Transverse colon (tissue), 4 donors: ENCODE results near the gene NDUFB4.

Experiments used
- CTCF ChIP-seq, 5 experiments: fragments of 200-600 bp in 3 of 5; fragments of 450-650 bp in 2 of 5; sonication (generic) in 3 of 5; IDR thresholded peaks; 1 replicate in 2 of 5; 2 replicates in 3 of 5; pipeline ENCODE4 v1.5.1; 2016 to 2017; ENCODE audit warnings: antibody characterized with exemption in 5 of 5, inconsistent platforms in 3 of 5, mild to moderate bottlenecking in 2 of 5, moderate library complexity in 1 of 5
- EP300 ChIP-seq: sonication (generic); formaldehyde crosslinking; IDR thresholded peaks from one replicate; pipeline ENCODE4 v1.6.1; 2017; ENCODE audit warnings: antibody characterized with exemption, low read depth
- POLR2A ChIP-seq: fragments of 450-650 bp; IDR thresholded peaks from one replicate; pipeline ENCODE4 v1.6.1; 2016; ENCODE audit warnings: antibody characterized with exemption, mild to moderate bottlenecking, moderate library complexity
- POLR2AphosphoS5 ChIP-seq, 3 donors: sonication (generic); formaldehyde crosslinking; IDR thresholded peaks; one replicate each; pipeline ENCODE4 v1.6.1; 2016; ENCODE audit warnings: antibody characterized with exemption in 3 of 3

DNA sequence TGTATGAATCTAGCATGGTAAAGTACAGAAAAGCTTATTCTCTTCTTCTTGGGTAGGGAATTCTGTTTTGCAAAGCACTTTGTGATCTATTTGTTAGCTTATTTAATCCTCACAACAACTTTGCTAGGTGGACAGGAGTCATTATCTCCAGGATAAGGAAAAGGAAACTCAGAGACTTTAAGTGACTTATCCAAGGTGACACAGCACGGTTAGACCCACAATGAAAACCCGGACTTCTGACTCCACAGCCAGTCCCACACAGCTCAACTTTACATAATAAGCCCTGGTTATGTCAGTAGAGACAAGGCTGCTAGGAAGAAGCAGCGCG, 384 bp upstream of the NDUFB4 start:
- TF ChIP-seq CTCF (IDR thresholded peaks at IDR 0.05) (no peak), POLR2A (no peak), POLR2AphosphoS5 (IDR thresholded peaks at IDR 0.05) (no peak), EP300 (no peak)
